ENCODE results near the gene FOXP1.

The FOXP1 gene

GRCh38 chr3:71453319-71453718 is 130.2 kb downstream of the FOXP1 start:
- H3K27me3 ChIP-seq (replicated peaks; ENCODE audit: control insufficient read depth, insufficient read depth, low read length), result no peaks in the 10 kb centered on the region; the same call in 1 of the 2 replicates
- no peak for DNase-seq (ENCODE audit: extremely low read depth, insufficient read length)
- TF ChIP-seq CTCF (IDR thresholded peaks at IDR 0.05; ENCODE audit: insufficient read depth, low read length, poor library complexity, severe bottlenecking), result no peak
- no peaks in the 10 kb centered on the region for H3K36me3 ChIP-seq (ENCODE audit: control insufficient read depth, insufficient read depth, low read length)
- H3K4me3 ChIP-seq (replicated peaks; ENCODE audit: low read depth, low read length), result no peak overlapping the region

GRCh38 chr3:71451812-71452211 is 131.7 kb downstream of the FOXP1 start:
- Histone ChIP-seq H3K27me3 (replicated peaks; ENCODE audit: control insufficient read depth, insufficient read depth, low read length) (no peaks in the 10 kb centered on the region; the same call in 1 of the 2 replicates), H3K4me3 (replicated peaks; ENCODE audit: low read depth, low read length) (no peak overlapping the region), H3K36me3 (ENCODE audit: control insufficient read depth, insufficient read depth, low read length) (no peaks in the 10 kb centered on the region)
- TF ChIP-seq CTCF (IDR thresholded peaks at IDR 0.05; ENCODE audit: insufficient read depth, low read length, poor library complexity, severe bottlenecking), result no peak
- no peak for DNase-seq (ENCODE audit: extremely low read depth, insufficient read length)

- H3K36me3 ChIP-seq (ENCODE audit: control insufficient read depth, insufficient read depth, low read length), result no peaks in the 10 kb centered on the region
- H3K4me3 ChIP-seq (replicated peaks; ENCODE audit: low read depth, low read length), result no peak overlapping the region
- TF ChIP-seq CTCF (IDR thresholded peaks at IDR 0.05; ENCODE audit: insufficient read depth, low read length, poor library complexity, severe bottlenecking), result no peak
- DNase-seq (ENCODE audit: extremely low read depth, insufficient read length), result no peak
- H3K27me3 ChIP-seq (replicated peaks; ENCODE audit: control insufficient read depth, insufficient read depth, low read length), result no peaks in the 10 kb centered on the region; the same call in 1 of the 2 replicates
These were observed 132.5 kb downstream of the FOXP1 start for GRCh38 chr3:71451060-71451459.

DNA sequence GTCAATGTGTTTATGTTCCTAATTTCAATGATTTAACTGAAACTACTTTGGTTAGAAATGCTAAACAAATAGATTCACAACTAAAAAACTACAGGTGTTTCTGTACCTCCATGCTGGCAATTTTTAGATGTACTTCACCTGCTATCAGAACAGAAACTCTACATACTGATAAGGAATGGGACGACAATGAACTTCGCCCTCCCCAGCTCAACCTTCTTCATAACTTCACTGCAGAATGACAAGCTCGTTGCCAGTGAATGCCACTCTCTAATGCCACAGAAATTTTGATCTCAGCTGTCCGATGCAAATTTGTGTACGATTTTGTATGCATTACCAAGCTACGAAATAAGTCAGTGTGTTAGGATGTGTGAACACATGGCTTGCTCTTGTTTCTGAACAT is 133.4 kb downstream of the FOXP1 start:
- Histone ChIP-seq H3K27me3 (replicated peaks; ENCODE audit: control insufficient read depth, insufficient read depth, low read length) (no peaks in the 10 kb centered on the region; the same call in 1 of the 2 replicates), H3K4me3 (replicated peaks; ENCODE audit: low read depth, low read length) (no peak overlapping the region), H3K36me3 (ENCODE audit: control insufficient read depth, insufficient read depth, low read length) (no peaks in the 10 kb centered on the region)
- DNase-seq (ENCODE audit: extremely low read depth, insufficient read length), result no peak
- no peak for TF ChIP-seq CTCF (IDR thresholded peaks at IDR 0.05; ENCODE audit: insufficient read depth, low read length, poor library complexity, severe bottlenecking)

GRCh38 chr3:71447803-71448202 is 135.7 kb downstream of the FOXP1 start:
- no peak for DNase-seq (ENCODE audit: extremely low read depth, insufficient read length)
- Histone ChIP-seq H3K27me3 (replicated peaks; ENCODE audit: control insufficient read depth, insufficient read depth, low read length) (no peaks in the 10 kb centered on the region; the same call in 1 of the 2 replicates), H3K36me3 (ENCODE audit: control insufficient read depth, insufficient read depth, low read length) (no peaks in the 10 kb centered on the region), H3K4me3 (replicated peaks; ENCODE audit: low read depth, low read length) (no peak overlapping the region)
- TF ChIP-seq CTCF (IDR thresholded peaks at IDR 0.05; ENCODE audit: insufficient read depth, low read length, poor library complexity, severe bottlenecking), result no peak

DNA sequence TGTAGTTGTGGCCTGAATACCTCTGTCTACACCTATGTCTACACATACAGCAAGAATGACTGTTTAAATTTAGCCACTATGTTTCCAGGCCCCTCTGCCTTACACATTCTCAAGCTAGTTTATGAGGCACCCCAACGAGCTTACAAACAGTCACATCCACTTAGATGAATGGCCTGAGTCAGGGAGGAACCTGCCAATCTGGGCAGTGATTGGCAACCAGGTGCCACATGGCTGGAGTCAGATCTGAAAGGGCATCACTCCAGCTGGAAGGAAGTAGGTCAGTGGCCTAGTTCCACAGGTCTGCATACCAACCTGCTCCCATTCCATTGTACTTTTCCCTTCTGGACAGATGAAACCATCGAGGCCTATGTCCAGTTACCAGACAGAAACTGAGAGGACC is 136.3 kb downstream of the FOXP1 start:
- no peaks in the 10 kb centered on the region for H3K36me3 ChIP-seq (ENCODE audit: control insufficient read depth, insufficient read depth, low read length)
- H3K27me3 ChIP-seq (replicated peaks; ENCODE audit: control insufficient read depth, insufficient read depth, low read length), result no peaks in the 10 kb centered on the region; the same call in 1 of the 2 replicates
- TF ChIP-seq CTCF (IDR thresholded peaks at IDR 0.05; ENCODE audit: insufficient read depth, low read length, poor library complexity, severe bottlenecking), result no peak
- no peak overlapping the region for H3K4me3 ChIP-seq (replicated peaks; ENCODE audit: low read depth, low read length)
- DNase-seq (ENCODE audit: extremely low read depth, insufficient read length), result no peak
